GM18511 (cell line): ENCODE measurements around the gene DDX47.
"Not testable (repeated sequence)": the region's sequence is repeated elsewhere in the genome, so short reads cannot be mapped to it uniquely, and the experiment has no call there.

Experiments
- ATAC-seq: cut with Tn5 transposase; IDR thresholded peaks from one replicate; pipeline ENCODE4 v1.9.1; 2021; ENCODE audit warnings: mild to moderate bottlenecking, moderate library complexity; ENCODE audit not compliant: unreplicated experiment

Gene DDX47

DNA sequence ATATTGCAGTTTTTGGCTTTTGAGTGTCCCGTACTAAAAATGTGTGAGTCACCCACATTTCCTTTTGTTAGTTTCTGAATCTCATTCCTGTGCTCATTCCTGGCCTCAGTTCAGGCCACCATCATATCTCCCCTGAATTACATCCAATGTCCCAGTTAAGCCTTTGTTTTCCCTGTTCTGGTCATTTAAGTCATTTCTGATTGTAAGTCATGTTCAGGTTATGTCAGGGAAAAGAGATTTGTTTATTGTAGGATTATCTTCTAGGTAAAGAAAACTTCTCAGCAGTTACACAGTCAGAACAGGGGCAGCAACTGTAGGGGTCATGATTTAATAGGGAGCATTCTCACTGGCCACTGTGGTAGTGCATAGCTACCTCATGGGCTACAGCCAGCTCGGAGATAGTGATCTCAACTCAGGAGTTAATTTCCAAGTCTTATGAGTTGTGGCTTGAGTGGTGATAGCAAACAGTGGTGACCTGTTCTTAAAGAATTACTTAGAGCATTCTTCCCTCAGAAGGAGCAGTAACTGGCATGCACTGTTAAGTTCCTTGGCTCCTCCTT is 6.7 kb downstream of the DDX47 start:
- ATAC-seq = no peak

- ATAC-seq = not testable (repeated sequence)
These were observed 7.2 kb downstream of the DDX47 start for GRCh38 chr12:12820376-12820775.

DNA sequence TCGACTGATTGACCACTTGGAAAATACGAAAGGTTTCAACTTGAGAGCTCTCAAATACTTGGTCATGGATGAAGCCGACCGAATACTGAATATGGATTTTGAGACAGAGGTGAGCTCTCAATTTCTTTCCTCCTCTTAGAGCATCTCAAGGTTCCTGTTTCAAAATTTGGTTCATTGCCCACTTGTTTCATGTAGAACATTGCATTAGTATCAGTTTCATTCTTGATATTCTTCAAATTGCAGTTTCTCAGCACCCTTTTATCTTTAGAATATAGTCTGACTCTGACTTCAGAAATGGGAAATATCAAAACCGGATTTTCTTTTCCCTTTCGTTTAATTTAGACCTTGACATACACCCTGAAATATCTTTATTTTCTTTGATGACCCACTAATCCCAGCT is 8.8 kb downstream of the DDX47 start:
- peak; percentile 54 for ATAC-seq

DNA sequence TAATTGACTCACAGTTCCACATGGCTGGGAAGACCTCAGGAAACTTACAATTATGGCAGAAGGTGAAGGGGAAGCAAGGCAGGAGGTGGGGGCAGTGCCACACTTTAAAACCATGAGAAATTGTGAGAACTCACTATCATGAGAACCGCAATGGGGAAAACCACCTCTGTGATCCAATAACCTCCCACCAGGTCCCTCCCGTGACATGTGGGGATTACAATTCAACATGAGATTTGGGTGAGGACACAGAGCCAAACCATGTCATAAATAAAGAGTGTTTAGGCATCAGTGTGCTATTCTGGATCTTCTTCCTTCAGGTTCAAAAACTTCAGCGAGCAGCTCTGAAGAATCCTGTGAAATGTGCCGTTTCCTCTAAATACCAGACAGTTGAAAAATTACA is 9.7 kb downstream of the DDX47 start:
- ATAC-seq = no peak

DNA sequence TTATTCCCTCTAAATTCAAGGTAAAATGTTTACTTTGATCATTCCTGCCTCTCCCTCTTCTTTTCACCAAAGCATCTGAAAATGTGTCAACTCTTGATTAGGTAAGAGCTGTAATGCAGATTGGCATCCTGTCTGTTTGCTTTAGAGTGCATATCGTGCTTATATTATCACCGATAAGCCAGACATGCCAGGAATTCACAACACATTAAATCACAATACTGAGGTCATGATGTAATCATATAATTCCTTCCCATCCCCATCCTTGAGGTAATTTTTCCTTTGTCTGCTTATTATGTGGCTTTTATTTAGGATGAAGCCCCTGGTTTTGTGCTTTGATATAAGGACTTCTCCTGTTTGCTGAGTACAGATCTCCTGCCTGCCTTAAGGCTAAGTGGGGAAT is 10.2 kb downstream of the DDX47 start:
- no peak for ATAC-seq

DNA sequence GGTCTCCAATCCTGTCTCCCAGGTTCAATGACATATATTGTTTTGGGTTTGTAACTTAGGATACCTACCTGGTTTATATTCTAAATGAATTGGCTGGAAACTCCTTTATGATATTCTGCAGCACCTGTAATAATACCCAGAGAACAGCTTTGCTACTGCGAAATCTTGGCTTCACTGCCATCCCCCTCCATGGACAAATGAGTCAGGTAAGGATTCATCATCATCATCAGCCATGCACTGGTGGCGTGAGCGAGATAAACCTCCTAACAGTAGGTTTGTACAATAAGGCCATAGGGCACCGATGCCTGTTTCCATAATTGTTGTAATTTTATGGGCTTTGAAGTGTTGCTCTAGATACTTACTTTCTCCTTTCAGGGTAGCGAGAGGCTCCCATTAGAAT is 10.7 kb downstream of the DDX47 start:
- ATAC-seq = no peak

- no peak for ATAC-seq
These were observed 22.4 kb downstream of the DDX47 start for GRCh38 chr12:12835378-12836146.

DNA sequence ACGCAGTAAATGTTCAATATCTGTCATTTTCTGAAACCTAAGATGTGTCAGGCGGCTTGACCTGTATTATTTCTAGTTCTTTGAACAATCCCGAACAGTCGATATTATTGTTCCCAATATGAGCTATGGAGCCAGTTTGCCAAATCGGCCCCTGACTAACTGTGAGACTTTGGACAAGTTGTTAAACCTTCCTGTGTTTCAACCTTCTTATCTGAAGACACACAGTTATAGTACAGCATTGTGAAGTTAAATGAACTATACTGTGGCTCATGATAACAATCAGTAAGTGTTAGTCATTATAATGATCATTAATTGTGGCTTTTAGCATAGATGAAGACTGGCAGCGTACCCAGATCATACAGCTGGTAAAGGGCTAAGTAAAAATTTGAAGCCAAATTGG is 23.4 kb downstream of the DDX47 start:
- ATAC-seq = no peak

GRCh38 chr12:12837025-12837812 is 24.1 kb downstream of the DDX47 start:
- no peak for ATAC-seq

- no peak for ATAC-seq
These were observed 24.6 kb downstream of the DDX47 start for GRCh38 chr12:12837813-12838153.

DNA sequence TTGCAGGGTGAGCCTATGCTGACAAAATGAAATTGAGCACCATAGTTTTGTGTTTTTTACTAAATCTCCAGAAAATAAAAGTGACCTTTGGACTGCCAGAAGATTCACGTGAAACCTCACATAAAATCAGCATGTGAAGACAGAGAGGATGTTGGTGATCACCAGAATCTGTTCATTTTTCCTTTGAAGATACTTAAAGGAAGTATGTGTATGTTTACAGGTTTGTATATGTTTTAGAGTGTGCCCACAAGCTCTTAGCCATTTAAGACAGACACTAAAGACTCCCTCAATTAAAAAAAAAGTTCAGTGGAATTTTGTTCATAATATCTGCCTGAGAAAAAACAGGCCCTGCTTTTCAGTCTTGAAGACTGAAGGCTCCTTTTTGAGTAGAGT is 25.9 kb downstream of the DDX47 start:
- ATAC-seq = no peak

- ATAC-seq = not testable (repeated sequence)
These were observed 26.3 kb downstream of the DDX47 start for GRCh38 chr12:12839439-12839838.

GRCh38 chr12:12839873-12840579 is 26.9 kb downstream of the DDX47 start:
- no peak for ATAC-seq

- ATAC-seq = no peak
These were observed 27.4 kb downstream of the DDX47 start for GRCh38 chr12:12840580-12840899.

- not testable (repeated sequence) for ATAC-seq
These were observed 28.3 kb downstream of the DDX47 start for GRCh38 chr12:12841428-12841827.

- no peak for ATAC-seq
These were observed 32.7 kb downstream of the DDX47 start for GRCh38 chr12:12845794-12846243.

- ATAC-seq = not testable (repeated sequence)
These were observed 33.6 kb downstream of the DDX47 start for GRCh38 chr12:12846780-12847179.

GRCh38 chr12:12853435-12853834 is 40.3 kb downstream of the DDX47 start:
- no peak for ATAC-seq

DNA sequence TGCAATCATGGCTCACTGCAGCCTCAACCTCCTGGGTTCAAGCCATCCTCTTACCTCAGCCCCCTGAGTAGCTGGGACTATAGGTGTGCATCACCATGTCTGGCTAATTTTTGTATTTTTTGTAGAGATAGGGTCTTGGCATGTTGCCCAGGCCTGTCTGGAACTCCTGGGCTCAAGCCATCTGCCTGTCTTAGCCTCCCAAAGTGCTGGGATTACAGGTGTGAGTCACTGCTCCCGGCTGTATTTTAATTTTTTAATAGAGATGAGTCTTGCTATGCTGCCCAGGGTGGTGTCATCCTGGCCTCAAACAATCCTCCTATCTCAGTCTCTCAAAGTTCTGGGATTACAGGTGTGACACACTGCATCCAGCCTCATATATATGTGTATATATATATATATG is 46.5 kb downstream of the DDX47 start:
- no peak for ATAC-seq

DNA sequence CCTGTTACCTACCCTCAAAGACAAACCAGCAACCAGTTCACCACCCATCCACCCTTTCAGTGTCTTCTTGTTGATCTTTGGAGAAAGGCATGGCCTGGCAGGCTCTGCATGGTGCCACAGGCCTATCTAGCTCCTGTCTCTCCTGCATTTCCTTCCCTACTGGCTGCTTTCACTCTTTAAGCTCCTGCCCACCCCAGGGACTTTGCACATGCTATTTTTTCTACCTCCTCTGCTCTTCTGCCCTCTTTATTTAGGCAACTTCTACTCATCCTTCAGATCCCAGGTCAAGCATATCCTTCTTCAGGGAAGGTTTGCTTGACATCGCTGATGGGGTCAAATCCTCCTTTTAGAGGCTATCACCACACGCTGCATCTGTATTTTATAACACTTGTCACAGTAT is 51.1 kb downstream of the DDX47 start:
- no peak for ATAC-seq

DNA sequence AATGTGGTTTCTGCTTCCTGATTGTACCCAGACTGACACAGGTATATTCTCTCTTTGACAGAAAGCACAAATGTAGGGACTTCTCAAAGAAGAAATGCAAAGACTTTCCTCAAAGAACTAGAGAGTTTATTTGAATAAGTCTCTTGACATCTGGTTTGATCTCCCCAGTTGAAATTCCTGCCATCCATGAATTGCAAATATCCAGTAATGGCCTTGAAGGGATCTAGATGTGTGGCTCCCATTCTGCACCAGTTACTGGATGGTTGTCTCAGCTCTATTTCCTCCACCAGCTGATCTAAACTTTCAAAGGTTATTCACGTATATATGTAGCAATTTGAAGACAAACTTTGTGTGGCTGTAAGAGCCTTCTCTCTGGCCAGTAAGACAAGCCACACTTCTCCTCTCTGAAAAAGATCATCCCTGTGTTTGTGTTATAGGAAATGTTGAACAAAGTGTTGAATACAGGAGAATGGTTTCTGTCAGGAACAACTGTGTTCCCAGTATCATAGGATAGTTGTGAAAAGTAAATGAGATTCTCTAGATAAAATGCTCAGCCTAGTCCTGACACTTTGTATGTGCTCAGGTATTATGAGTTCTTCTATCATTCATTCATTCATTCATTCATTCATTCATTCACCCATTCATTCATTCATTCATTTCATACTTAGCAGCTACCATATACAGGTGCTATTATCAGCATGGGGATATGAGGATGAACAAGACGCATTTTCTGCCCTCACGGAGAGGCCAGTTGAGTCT is 55.5 kb downstream of the DDX47 start:
- ATAC-seq = no peak
